GM23338 (cell line): ENCODE data around the gene PKNOX2.

Experiments
- EZH2 ChIP-seq: fragments of 200-600 bp; sonication (generic); IDR thresholded peaks from one replicate; pipeline ENCODE4 v1.8.0; 2017; ENCODE audit warnings: antibody characterized with exemption, mild to moderate bottlenecking, low read depth; ENCODE audit not compliant: unreplicated experiment
- JUNB ChIP-seq: IDR thresholded peaks from one replicate; pipeline ENCODE4 v1.6.1; 2016; ENCODE audit warnings: antibody characterized with exemption; ENCODE audit not compliant: unreplicated experiment
- TF ChIP-seq, protein P1 (sequence below), 2 experiments: fragments of 200-600 bp in 1 of 2; sonication (generic) in 1 of 2; conservative IDR thresholded peaks; 2 replicates each; pipeline versions ENCODE4 v1.5.1 to v1.6.1; 2016 to 2017; ENCODE audit warnings: antibody characterized with exemption in 2 of 2, low read depth in 2 of 2, mild to moderate bottlenecking in 2 of 2, moderate library complexity in 1 of 2

DNA sequence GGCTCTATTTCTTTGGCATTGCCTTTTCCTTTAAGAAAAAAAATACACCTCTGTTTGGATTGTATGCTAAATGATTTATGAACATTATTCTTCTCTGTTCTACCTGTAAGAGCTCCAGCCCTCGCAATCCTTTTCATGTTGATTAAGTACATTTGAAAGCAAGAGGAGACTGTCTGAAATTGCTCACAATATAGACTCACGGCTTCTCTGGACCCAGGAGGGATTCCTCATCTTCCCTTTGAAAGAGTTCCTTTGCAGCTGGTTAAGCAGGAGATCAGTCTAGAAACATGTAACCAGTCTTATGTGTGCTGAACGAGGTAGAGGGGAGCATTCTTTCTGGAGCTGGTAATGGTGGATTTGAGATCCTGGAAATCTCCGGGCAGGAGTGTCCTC lies 47.4 kb downstream of the PKNOX2 start:
- TF ChIP-seq, protein P1, sequence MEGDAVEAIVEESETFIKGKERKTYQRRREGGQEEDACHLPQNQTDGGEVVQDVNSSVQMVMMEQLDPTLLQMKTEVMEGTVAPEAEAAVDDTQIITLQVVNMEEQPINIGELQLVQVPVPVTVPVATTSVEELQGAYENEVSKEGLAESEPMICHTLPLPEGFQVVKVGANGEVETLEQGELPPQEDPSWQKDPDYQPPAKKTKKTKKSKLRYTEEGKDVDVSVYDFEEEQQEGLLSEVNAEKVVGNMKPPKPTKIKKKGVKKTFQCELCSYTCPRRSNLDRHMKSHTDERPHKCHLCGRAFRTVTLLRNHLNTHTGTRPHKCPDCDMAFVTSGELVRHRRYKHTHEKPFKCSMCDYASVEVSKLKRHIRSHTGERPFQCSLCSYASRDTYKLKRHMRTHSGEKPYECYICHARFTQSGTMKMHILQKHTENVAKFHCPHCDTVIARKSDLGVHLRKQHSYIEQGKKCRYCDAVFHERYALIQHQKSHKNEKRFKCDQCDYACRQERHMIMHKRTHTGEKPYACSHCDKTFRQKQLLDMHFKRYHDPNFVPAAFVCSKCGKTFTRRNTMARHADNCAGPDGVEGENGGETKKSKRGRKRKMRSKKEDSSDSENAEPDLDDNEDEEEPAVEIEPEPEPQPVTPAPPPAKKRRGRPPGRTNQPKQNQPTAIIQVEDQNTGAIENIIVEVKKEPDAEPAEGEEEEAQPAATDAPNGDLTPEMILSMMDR (conservative IDR thresholded peaks at IDR 0.05; ENCODE audit: low read depth in 2 of 2), result no peak
- TF ChIP-seq EZH2, result no peak
- TF ChIP-seq JUNB, result no peak
